ENCODE results near the gene TIFAB. TPM values are rescaled to one million over a fixed set of nuclear protein-coding genes. Genes with fewer than 3 reads are reported as not detected.

The TIFAB gene
- total RNA-seq, 1 donor from 2014 or later = 0.30 TPM

DNA sequence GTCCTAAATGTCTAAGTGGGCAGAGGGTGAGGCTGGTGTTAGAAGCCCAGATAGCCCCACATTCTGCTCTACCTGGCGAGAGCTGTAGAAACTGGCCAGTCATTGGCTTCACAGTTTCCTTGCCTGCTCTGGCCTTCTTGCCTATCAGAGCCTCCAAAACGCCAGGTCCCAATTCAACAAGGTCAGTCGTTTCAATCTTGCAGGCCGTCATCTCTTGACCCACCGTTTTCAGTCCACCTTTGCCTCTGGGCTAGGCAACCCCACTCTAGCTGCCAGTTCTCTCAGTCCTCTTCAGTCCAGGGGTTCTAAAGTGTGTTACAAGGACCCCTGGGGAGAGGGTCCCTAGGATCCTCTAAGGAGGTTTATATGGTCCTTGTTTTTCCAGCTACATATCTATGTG lies 20.0 kb upstream of the TIFAB start:
- H3K36me3 ChIP-seq = no peaks in the 10 kb centered on the region
- TF ChIP-seq, protein P1, sequence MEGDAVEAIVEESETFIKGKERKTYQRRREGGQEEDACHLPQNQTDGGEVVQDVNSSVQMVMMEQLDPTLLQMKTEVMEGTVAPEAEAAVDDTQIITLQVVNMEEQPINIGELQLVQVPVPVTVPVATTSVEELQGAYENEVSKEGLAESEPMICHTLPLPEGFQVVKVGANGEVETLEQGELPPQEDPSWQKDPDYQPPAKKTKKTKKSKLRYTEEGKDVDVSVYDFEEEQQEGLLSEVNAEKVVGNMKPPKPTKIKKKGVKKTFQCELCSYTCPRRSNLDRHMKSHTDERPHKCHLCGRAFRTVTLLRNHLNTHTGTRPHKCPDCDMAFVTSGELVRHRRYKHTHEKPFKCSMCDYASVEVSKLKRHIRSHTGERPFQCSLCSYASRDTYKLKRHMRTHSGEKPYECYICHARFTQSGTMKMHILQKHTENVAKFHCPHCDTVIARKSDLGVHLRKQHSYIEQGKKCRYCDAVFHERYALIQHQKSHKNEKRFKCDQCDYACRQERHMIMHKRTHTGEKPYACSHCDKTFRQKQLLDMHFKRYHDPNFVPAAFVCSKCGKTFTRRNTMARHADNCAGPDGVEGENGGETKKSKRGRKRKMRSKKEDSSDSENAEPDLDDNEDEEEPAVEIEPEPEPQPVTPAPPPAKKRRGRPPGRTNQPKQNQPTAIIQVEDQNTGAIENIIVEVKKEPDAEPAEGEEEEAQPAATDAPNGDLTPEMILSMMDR (IDR thresholded peaks at IDR 0.05) = no peak
- no peaks in the 10 kb centered on the region for H3K4me1 ChIP-seq
- H3K4me3 ChIP-seq = no peak overlapping the region
- H3K9me3 ChIP-seq = no peaks in the 10 kb centered on the region
- intact Hi-C loops (cut with DNase I) = no loop called here
- peaks cover 51% of the 10 kb centered on the region for H3K27me3 ChIP-seq (ENCODE audit: low read depth)
- ATAC-seq (no peak), DNase-seq (no peak)
- H3K27ac ChIP-seq = no peak overlapping the region

DNA sequence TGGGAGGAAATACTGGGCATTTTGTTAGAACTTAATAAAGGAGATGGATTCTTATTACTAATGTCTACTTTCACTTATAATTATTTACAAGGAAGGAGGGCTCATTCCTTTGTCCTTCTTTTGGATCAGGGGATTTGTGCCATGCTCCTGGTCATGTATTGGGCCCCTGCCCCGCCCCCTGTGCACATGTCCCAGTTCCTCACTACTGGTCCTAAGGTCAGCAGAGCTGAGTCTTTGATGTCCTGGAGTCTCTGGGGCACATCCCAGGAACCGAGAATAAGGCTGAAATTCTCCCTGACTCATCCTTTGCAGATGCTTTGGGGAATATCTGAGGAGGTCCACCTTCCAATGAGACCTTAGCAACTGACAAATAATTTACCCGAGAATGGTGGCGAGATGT lies 19.6 kb upstream of the TIFAB start:
- ATAC-seq (no peak), DNase-seq (no peak)
- peaks cover 51% of the 10 kb centered on the region for H3K27me3 ChIP-seq (ENCODE audit: low read depth)
- intact Hi-C loops (cut with DNase I) = no loop called here
- no peaks in the 10 kb centered on the region for H3K36me3 ChIP-seq
- no peaks in the 10 kb centered on the region for H3K9me3 ChIP-seq
- TF ChIP-seq, protein P1 (IDR thresholded peaks at IDR 0.05) = no peak
- no peak overlapping the region for H3K27ac ChIP-seq
- no peaks in the 10 kb centered on the region for H3K4me1 ChIP-seq
- H3K4me3 ChIP-seq = no peak overlapping the region

DNA sequence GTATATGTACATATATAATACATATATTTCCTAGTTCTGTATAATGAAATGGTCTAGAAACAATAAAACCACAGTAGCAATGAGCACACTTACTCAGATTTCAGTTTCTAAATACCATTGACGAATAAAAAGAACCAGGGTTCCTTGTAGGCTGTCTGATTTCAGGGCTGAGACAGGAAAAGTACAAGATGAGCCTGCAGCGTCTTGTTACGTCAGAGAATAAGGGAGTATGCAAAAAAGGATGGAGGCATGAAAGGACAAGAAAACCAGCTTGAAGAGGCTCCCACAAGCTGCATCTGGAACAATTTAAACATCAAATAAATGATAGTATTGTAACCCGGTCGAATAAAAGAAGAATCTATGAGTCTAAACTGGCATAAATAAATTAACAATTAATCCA lies 17.8 kb upstream of the TIFAB start:
- no peak overlapping the region for H3K4me3 ChIP-seq
- TF ChIP-seq, protein P1 (IDR thresholded peaks at IDR 0.05) = no peak
- no peaks in the 10 kb centered on the region for H3K9me3 ChIP-seq
- ATAC-seq (no peak), DNase-seq (no peak)
- H3K27me3 ChIP-seq (ENCODE audit: low read depth) = peaks cover 59% of the 10 kb centered on the region
- H3K27ac ChIP-seq = no peak overlapping the region
- intact Hi-C loops (cut with DNase I) = loop anchor here (5.0 kb wide), 1 partner anchor 82 kb away; no protein-coding TSS in a partner anchor
- no peaks in the 10 kb centered on the region for H3K36me3 ChIP-seq
- peaks cover 5% of the 10 kb centered on the region for H3K4me1 ChIP-seq

DNA sequence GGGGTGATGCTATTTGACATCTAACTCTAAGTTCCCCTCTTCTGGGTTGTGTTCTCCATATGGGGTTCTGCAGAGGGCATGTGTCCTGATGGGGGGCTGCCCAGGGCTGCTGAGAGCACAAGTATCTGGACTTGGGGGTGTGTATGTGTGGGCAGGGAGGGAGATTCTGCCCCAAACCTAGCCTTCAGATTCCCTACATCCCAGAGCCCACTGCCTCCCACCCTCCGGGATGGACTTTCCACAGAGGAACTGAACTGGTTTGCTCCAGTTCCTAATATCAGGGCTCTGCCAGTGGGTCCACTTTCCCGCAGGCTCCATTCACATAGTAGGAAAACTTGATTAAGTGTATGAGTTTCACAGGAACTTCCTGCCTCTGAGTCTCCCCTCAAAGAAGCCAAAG lies 16.4 kb upstream of the TIFAB start:
- Histone ChIP-seq H3K36me3 (no peaks in the 10 kb centered on the region), H3K9me3 (no peaks in the 10 kb centered on the region), H3K4me1 (peaks cover 5% of the 10 kb centered on the region), H3K27ac (no peak overlapping the region), H3K4me3 (no peak overlapping the region), H3K27me3 (ENCODE audit: low read depth) (peaks cover 60% of the 10 kb centered on the region)
- ATAC-seq = no peak
- no peak for DNase-seq
- intact Hi-C loops (cut with DNase I) = loop anchor here (5.0 kb wide), 1 partner anchor 84 kb away; no protein-coding TSS in a partner anchor
- TF ChIP-seq, protein P1 (IDR thresholded peaks at IDR 0.05) = no peak

DNA sequence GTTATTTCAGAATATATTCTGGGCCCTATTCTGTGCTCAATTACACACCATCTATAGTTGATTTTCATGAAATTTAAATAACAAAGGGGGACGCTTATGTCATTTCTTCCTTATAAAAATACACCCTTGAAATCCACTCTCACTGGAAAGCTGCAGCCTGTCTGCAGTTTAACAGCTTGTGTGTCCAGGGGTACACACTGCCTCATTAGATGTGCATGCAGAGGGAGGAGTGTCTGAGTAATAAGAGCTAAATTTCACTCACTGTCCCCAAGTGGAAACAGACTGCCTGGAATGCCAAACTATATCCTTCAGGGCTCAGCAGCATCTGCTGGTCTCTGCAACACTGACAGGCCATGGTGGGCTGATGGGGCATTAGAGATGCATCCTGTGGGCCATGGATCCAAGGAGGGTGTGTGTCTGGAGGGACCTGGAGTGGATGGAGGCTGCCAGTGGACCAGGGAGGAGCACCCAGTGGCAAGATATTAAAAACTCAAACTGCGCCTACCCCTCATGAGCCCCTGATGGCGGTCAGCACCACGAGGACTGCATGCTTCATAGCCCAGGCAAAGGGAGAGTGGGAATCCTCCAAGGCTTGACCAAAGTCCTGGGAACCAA lies 15.8 kb upstream of the TIFAB start:
- intact Hi-C loops (cut with DNase I) = loop anchor here (5.0 kb wide), 1 partner anchor 84 kb away; no protein-coding TSS in a partner anchor
- H3K27me3 ChIP-seq (ENCODE audit: low read depth) = peaks cover 55% of the 10 kb centered on the region
- no peak for ATAC-seq

More for the DNA sequence above, 15.8 kb upstream of the TIFAB start:
- Histone ChIP-seq H3K4me3 (no peak overlapping the region), H3K9me3 (no peaks in the 10 kb centered on the region), H3K36me3 (no peaks in the 10 kb centered on the region), H3K4me1 (peaks cover 5% of the 10 kb centered on the region), H3K27ac (no peak overlapping the region)
- TF ChIP-seq, protein P1 (IDR thresholded peaks at IDR 0.05) = no peak
- no peak for DNase-seq

Data from lower lobe of right lung (tissue), 2 donors.